Esophagus muscularis mucosa (tissue), 4 donors: Measurements from ENCODE around the gene KAZN. TPM values are rescaled to one million over a fixed set of nuclear protein-coding genes. Genes with fewer than 3 reads are reported as not detected.

Experiments
- DNase-seq: peaks from one replicate; pipeline ENCODE4 v3.0.0-alpha.2; 2017; ENCODE audit errors: extremely low spot score
- H3K27ac ChIP-seq, 4 donors: fragments of 200-600 bp; sonication (generic); replicated peaks in 1 of 4; 1 replicate in 3 of 4; 2 replicates in 1 of 4; pipeline ENCODE4 v1.5.1; 2016 to 2019; ENCODE audit warnings: mild to moderate bottlenecking in 1 of 4
- H3K27me3 ChIP-seq, 4 donors: fragments of 200-600 bp; sonication (generic); one replicate each; pipeline versions ENCODE4 v1.5.1 to v1.6.0; 2016 to 2019
- H3K36me3 ChIP-seq, 4 donors: fragments of 200-600 bp; sonication (generic); one replicate each; pipeline ENCODE4 v1.5.1; 2016 to 2019
- H3K4me1 ChIP-seq, 4 donors: fragments of 200-600 bp; sonication (generic); one replicate each; pipeline ENCODE4 v1.5.1; 2016 to 2019
- H3K4me3 ChIP-seq, 4 donors: fragments of 200-600 bp; sonication (generic); 1 replicate in 2 of 4; 2 replicates in 2 of 4; pipeline ENCODE4 v1.5.1; 2016 to 2019; ENCODE audit warnings: mild to moderate bottlenecking in 4 of 4, moderate library complexity in 1 of 4
- H3K9me3 ChIP-seq, 4 donors: fragments of 200-600 bp; sonication (generic); 1 replicate in 3 of 4; 2 replicates in 1 of 4; pipeline ENCODE4 v1.5.1; 2016 to 2019
- EP300 ChIP-seq: sonication (generic); formaldehyde crosslinking; IDR thresholded peaks from one replicate; pipeline ENCODE4 v1.6.1; 2017; ENCODE audit warnings: antibody characterized with exemption
- POLR2A ChIP-seq: fragments of 450-650 bp; IDR thresholded peaks from one replicate; pipeline ENCODE4 v1.6.1; 2017; ENCODE audit warnings: antibody characterized with exemption, moderate library complexity, mild to moderate bottlenecking, low read depth
- POLR2AphosphoS5 ChIP-seq, 2 donors: sonication (generic); formaldehyde crosslinking; IDR thresholded peaks; one replicate each; pipeline ENCODE4 v1.6.1; 2017; ENCODE audit warnings: antibody characterized with exemption in 2 of 2
- WGBS: methylation state at CpG from one replicate; pipeline ENCODE4 v1.1.5; 2018; 5-methylcytosine and 5-hydroxymethylcytosine counted together
- intact Hi-C: fragments of 100-400 bp; cut with DNase I; formaldehyde crosslinking; loops from one replicate; pipeline ENCODE4 v1.15.1; 2023
- total RNA-seq, 4 donors: library from RNA; depleted of rRNA; stranded (reverse); fragments of >200 nt; gene quantifications; one replicate each; pipeline versions ENCODE4 v1.1.0 to v1.2.1, GENCODE V29; 2016
- TF ChIP-seq, protein P1 (sequence below), 3 experiments: fragments of 200-600 bp in 2 of 3; fragments of 450-650 bp in 1 of 3; sonication (generic) in 2 of 3; IDR thresholded peaks; one replicate each; pipeline ENCODE4 v1.5.1; 2017 to 2019; ENCODE audit warnings: antibody characterized with exemption in 3 of 3, mild to moderate bottlenecking in 2 of 3, moderate library complexity in 1 of 3

The KAZN gene
- total RNA-seq, 4 donors from 2014 or later, result 9.9 to 14.1 (median 11.9) TPM

DNA sequence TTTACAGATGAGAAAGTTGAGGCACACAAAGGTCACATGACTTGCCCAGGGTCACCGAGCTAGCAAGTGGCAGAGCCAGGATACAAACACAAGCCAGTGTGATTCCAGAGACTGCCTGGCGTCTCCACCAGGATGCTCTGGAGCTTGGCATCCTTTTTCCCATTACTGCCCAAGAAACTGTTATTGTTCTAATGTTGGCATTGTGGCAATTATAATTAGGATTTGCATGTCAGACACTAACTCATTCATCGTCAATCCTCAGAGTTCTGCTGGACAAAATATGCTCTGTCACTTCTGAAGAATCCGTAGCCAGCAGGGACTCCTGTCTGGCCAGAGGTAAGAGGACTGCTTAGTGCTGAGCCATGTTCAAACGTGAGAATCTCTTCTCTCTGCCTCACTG lies 8.8 kb downstream of the KAZN start:
- DNase-seq, result no peak
- Histone ChIP-seq H3K4me1 (peaks cover 0 to 5% (median 4%) of the 10 kb centered on the region in 4 donors), H3K27me3 (peaks cover 0 to 26% (median 0%) of the 10 kb centered on the region in 4 donors), H3K9me3 (no peaks in the 10 kb centered on the region), H3K27ac (no peak overlapping the region), H3K36me3 (no peaks in the 10 kb centered on the region), H3K4me3 (no peak overlapping the region)
- WGBS, result 80% methylated on average over 5 of the region's 5 CpGs
- intact Hi-C loops, result no loop called here
- TF ChIP-seq POLR2A (no peak), EP300 (no peak)
- TF ChIP-seq, protein P1, sequence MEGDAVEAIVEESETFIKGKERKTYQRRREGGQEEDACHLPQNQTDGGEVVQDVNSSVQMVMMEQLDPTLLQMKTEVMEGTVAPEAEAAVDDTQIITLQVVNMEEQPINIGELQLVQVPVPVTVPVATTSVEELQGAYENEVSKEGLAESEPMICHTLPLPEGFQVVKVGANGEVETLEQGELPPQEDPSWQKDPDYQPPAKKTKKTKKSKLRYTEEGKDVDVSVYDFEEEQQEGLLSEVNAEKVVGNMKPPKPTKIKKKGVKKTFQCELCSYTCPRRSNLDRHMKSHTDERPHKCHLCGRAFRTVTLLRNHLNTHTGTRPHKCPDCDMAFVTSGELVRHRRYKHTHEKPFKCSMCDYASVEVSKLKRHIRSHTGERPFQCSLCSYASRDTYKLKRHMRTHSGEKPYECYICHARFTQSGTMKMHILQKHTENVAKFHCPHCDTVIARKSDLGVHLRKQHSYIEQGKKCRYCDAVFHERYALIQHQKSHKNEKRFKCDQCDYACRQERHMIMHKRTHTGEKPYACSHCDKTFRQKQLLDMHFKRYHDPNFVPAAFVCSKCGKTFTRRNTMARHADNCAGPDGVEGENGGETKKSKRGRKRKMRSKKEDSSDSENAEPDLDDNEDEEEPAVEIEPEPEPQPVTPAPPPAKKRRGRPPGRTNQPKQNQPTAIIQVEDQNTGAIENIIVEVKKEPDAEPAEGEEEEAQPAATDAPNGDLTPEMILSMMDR (IDR thresholded peaks at IDR 0.05), result no peak

DNA sequence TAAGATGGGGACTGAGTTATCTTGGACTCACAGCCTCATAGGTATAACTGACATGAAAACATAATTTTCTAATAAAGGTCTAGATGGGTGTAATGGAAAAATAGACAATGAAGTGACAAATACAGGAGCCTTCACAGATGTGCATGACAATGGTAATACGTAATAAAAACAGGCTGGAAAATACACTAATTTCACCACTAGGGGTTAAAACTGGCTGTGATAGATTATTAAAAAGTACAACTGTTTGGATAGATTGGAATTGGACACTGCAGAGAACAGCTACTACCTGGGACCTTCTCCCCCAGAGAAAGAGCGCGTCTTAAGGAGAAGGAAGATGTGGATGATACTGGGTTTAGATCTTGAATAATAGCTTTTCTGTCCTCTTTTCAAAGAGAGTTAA lies 9.8 kb downstream of the KAZN start:
- no peak overlapping the region for H3K27ac ChIP-seq
- no peak overlapping the region for H3K4me3 ChIP-seq
- TF ChIP-seq, protein P1 (IDR thresholded peaks at IDR 0.05), result no peak
- TF ChIP-seq POLR2AphosphoS5 (IDR thresholded peaks at IDR 0.05) (no peak), EP300 (no peak), POLR2A (no peak)
- intact Hi-C loops, result no loop called here
- no peak for DNase-seq
- WGBS, result 87% methylated on average over 3 of the region's 3 CpGs
- no peaks in the 10 kb centered on the region for H3K36me3 ChIP-seq
- no peaks in the 10 kb centered on the region for H3K9me3 ChIP-seq
- H3K27me3 ChIP-seq, result peaks cover 0 to 26% (median 0%) of the 10 kb centered on the region in 4 donors
- no peaks in the 10 kb centered on the region for H3K4me1 ChIP-seq

DNA sequence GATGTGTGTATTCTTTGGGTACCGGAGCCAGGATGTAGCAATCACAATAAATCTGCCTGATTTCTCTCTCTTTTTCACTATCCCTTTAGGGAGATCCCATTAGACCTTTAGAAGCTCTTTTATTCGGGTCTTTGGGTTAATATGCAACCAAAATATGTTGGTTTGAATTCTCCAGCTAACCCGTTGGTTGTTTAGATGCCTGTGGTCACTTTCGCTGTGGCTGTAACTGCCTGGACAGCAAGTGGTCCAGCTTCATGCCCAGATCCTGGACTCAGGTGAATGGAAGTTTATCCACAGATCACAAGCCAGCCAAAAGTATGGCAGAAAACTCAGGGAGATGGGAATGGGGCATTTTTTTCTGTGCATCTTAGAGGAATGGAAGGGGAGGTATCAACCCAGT lies 12.3 kb downstream of the KAZN start:
- Histone ChIP-seq H3K27me3 (peaks cover 0 to 12% (median 0%) of the 10 kb centered on the region in 4 donors), H3K27ac (no peak overlapping the region), H3K9me3 (no peaks in the 10 kb centered on the region), H3K36me3 (no peaks in the 10 kb centered on the region), H3K4me3 (no peak overlapping the region), H3K4me1 (peaks cover 0 to 6% (median 0%) of the 10 kb centered on the region in 4 donors)
- no peak for DNase-seq
- TF ChIP-seq POLR2A (no peak), POLR2AphosphoS5 (IDR thresholded peaks at IDR 0.05) (no peak), EP300 (no peak)
- TF ChIP-seq, protein P1 (IDR thresholded peaks at IDR 0.05), result no peak
- 93% methylated on average over 4 of the region's 4 CpGs for WGBS
- intact Hi-C loops, result no loop called here

DNA sequence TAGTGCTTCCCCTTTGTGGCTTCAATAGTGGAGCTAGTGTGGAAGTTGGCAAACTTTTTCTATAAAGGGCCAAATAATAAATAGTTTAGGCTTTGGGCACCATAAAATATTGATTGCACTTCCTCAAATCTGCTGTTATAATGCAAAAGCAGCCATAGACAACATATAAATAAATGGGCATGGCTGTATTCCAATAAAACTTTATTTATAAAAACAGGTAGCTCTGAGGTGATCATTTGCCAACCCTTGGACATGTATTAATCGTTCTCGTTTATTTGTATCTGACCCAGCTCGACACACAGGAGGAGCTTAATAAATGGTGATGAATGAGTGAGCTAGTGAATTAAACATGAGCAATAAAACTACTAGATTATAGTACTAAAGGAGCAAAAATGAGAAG lies 13.3 kb downstream of the KAZN start:
- TF ChIP-seq POLR2A, result no peak
- TF ChIP-seq EP300, result no peak
- TF ChIP-seq POLR2AphosphoS5 (IDR thresholded peaks at IDR 0.05), result no peak
- TF ChIP-seq, protein P1 (IDR thresholded peaks at IDR 0.05), result no peak
- H3K4me3 ChIP-seq, result no peak overlapping the region
- WGBS, result 90% methylated on average over 3 of the region's 3 CpGs
- no peak for DNase-seq
- H3K27ac ChIP-seq, result no peak overlapping the region
- H3K27me3 ChIP-seq, result peaks cover 0 to 6% (median 0%) of the 10 kb centered on the region in 4 donors
- intact Hi-C loops, result no loop called here
- peaks cover 0 to 6% (median 0%) of the 10 kb centered on the region in 4 donors for H3K4me1 ChIP-seq
- no peaks in the 10 kb centered on the region for H3K36me3 ChIP-seq
- no peaks in the 10 kb centered on the region for H3K9me3 ChIP-seq

DNA sequence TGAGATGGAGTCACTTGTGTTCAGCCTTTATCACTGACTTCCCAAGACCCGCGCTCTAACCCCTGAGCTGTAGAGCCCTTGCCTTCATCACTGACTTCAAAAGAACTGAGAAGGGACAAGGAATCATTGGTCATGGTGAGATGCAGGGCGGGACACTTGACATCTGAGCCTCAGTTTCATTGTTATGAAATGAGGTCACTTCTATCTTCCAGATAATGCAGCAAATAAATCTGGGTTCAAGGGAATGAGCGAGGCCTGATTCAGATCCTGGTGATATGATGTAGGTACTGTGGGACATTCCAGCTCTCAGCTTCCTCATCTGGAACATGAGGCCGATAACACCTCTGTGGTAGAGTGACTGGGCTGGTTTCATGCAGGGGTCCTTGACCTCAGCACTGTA lies 13.8 kb downstream of the KAZN start:
- Histone ChIP-seq H3K27me3 (peaks cover 0 to 3% (median 0%) of the 10 kb centered on the region in 4 donors), H3K4me3 (no peak overlapping the region), H3K27ac (no peak overlapping the region), H3K4me1 (peaks cover 0 to 6% (median 0%) of the 10 kb centered on the region in 4 donors), H3K9me3 (no peaks in the 10 kb centered on the region), H3K36me3 (no peaks in the 10 kb centered on the region)
- no peak for DNase-seq
- intact Hi-C loops, result no loop called here
- TF ChIP-seq EP300 (no peak), POLR2AphosphoS5 (IDR thresholded peaks at IDR 0.05) (no peak), POLR2A (no peak)
- TF ChIP-seq, protein P1 (IDR thresholded peaks at IDR 0.05), result no peak
- WGBS, result 95% methylated on average over 5 of the region's 5 CpGs
